HL-60 (cell line): ENCODE measurements around the gene ATL1.

Experiments
- GABPA ChIP-seq: IDR thresholded peaks from 2 replicates; pipeline ENCODE4 v1.6.1; 2012; ENCODE audit warnings: low read depth
- POLR2AphosphoS5 ChIP-seq: IDR thresholded peaks from 2 replicates; pipeline ENCODE4 v1.6.1; 2012; ENCODE audit warnings: low read depth
- SPI1 ChIP-seq: IDR thresholded peaks from 2 replicates; pipeline ENCODE4 v1.6.1; 2012; ENCODE audit warnings: low read depth, mild to moderate bottlenecking, borderline replicate concordance
- TF ChIP-seq, protein P1 (sequence below): IDR thresholded peaks from one replicate; pipeline ENCODE4 v1.5.1; 2011; ENCODE audit warnings: low read length, control low read depth, inconsistent platforms; ENCODE audit not compliant: insufficient read depth
- TF ChIP-seq, protein P2 (sequence below): IDR thresholded peaks from 2 replicates; pipeline ENCODE4 v1.6.1; 2012; ENCODE audit warnings: low read depth; ENCODE audit not compliant: insufficient replicate concordance

DNA sequence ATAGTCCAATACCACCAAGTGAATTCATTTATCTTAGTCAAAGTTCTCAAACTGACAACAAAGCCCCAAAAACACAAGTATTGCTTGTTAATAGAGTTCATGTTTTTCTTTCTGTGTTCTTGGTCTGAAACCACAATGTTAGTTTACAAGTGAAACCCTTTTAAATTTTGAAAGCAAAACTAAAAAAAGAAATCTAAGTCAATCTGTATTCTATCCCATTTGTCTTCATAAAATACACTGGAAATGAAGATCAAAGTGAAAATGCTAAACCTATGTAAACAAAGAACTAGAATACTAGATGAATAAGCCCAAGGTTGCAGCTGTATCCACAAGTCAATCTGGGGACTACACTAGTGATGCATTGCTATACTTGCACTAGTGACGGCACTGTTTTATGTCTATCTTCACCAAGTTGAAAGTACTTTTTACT is 38.0 kb upstream of the ATL1 start:
- TF ChIP-seq, protein P1, sequence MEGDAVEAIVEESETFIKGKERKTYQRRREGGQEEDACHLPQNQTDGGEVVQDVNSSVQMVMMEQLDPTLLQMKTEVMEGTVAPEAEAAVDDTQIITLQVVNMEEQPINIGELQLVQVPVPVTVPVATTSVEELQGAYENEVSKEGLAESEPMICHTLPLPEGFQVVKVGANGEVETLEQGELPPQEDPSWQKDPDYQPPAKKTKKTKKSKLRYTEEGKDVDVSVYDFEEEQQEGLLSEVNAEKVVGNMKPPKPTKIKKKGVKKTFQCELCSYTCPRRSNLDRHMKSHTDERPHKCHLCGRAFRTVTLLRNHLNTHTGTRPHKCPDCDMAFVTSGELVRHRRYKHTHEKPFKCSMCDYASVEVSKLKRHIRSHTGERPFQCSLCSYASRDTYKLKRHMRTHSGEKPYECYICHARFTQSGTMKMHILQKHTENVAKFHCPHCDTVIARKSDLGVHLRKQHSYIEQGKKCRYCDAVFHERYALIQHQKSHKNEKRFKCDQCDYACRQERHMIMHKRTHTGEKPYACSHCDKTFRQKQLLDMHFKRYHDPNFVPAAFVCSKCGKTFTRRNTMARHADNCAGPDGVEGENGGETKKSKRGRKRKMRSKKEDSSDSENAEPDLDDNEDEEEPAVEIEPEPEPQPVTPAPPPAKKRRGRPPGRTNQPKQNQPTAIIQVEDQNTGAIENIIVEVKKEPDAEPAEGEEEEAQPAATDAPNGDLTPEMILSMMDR = no peak
- TF ChIP-seq POLR2AphosphoS5 (no peak), GABPA (no peak), SPI1 (no peak)
- TF ChIP-seq, protein P2, sequence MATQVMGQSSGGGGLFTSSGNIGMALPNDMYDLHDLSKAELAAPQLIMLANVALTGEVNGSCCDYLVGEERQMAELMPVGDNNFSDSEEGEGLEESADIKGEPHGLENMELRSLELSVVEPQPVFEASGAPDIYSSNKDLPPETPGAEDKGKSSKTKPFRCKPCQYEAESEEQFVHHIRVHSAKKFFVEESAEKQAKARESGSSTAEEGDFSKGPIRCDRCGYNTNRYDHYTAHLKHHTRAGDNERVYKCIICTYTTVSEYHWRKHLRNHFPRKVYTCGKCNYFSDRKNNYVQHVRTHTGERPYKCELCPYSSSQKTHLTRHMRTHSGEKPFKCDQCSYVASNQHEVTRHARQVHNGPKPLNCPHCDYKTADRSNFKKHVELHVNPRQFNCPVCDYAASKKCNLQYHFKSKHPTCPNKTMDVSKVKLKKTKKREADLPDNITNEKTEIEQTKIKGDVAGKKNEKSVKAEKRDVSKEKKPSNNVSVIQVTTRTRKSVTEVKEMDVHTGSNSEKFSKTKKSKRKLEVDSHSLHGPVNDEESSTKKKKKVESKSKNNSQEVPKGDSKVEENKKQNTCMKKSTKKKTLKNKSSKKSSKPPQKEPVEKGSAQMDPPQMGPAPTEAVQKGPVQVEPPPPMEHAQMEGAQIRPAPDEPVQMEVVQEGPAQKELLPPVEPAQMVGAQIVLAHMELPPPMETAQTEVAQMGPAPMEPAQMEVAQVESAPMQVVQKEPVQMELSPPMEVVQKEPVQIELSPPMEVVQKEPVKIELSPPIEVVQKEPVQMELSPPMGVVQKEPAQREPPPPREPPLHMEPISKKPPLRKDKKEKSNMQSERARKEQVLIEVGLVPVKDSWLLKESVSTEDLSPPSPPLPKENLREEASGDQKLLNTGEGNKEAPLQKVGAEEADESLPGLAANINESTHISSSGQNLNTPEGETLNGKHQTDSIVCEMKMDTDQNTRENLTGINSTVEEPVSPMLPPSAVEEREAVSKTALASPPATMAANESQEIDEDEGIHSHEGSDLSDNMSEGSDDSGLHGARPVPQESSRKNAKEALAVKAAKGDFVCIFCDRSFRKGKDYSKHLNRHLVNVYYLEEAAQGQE = no peak
